ENCODE data around the gene SULT1A1.
"Not testable (repeated sequence)": the region's sequence is repeated elsewhere in the genome, so short reads cannot be mapped to it uniquely, and the experiment has no call there.

DNA sequence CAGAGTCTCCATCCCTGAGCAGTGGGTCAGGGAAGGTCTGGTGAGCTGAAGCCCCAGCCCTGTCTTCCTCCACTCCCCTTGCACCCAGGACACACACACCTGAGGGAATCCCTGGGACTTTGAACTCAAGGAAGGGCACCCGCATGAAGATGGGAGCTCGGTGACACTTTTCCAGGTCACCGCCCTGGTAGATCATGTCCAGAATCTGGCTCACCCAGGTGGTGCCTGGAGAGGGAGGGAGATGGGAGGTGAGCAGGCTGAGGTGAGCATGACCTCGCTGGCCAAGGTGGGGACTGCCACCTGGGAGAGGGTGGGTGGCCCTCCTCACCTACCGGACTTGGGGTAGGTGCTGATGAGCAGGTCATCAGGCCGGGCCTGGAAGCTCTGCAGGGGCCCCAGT is 14.4 kb downstream of the SULT1A1 start:
- TF ChIP-seq, protein P1, sequence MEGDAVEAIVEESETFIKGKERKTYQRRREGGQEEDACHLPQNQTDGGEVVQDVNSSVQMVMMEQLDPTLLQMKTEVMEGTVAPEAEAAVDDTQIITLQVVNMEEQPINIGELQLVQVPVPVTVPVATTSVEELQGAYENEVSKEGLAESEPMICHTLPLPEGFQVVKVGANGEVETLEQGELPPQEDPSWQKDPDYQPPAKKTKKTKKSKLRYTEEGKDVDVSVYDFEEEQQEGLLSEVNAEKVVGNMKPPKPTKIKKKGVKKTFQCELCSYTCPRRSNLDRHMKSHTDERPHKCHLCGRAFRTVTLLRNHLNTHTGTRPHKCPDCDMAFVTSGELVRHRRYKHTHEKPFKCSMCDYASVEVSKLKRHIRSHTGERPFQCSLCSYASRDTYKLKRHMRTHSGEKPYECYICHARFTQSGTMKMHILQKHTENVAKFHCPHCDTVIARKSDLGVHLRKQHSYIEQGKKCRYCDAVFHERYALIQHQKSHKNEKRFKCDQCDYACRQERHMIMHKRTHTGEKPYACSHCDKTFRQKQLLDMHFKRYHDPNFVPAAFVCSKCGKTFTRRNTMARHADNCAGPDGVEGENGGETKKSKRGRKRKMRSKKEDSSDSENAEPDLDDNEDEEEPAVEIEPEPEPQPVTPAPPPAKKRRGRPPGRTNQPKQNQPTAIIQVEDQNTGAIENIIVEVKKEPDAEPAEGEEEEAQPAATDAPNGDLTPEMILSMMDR (IDR thresholded peaks at IDR 0.05) = not testable (repeated sequence)
- TF ChIP-seq POLR2A (IDR thresholded peaks at IDR 0.05) = not testable (repeated sequence)
